Measurements from ENCODE around the gene CD200. TPM values are rescaled to one million over a fixed set of nuclear protein-coding genes. Genes with fewer than 3 reads are reported as not detected.

CD200 gene
- total RNA-seq, 2 donors from 2014 or later = 2.0 to 2.6 TPM

GRCh38 chr3:112382543-112383160, 49.7 kb downstream of the CD200 start:
- H3K36me3 ChIP-seq (replicated peaks in 1 of 2; ENCODE audit: insufficient read depth in 1 of 2, low read depth in 2 of 2) = no peaks in the 10 kb centered on the region
- no peak overlapping the region for H3K4me3 ChIP-seq
- no peak for TF ChIP-seq POLR2A (IDR thresholded peaks at IDR 0.05)
- no peak for TF ChIP-seq CTCF (IDR thresholded peaks at IDR 0.05)
- WGBS, 2 donors = 62 to 69% methylated on average over 7 of the region's 7 CpGs
- H3K27me3 ChIP-seq = no peaks in the 10 kb centered on the region
- DNase-seq (no peak), ATAC-seq (no peak)
- no peaks in the 10 kb centered on the region for H3K4me1 ChIP-seq
- H3K27ac ChIP-seq = no peak overlapping the region
- no peaks in the 10 kb centered on the region for H3K9me3 ChIP-seq
- intact Hi-C loops (cut with DNase I) = no loop called here

GRCh38 chr3:112384769-112385168, 51.8 kb downstream of the CD200 start:
- H3K27ac ChIP-seq = no peak overlapping the region
- H3K36me3 ChIP-seq (replicated peaks in 1 of 2; ENCODE audit: insufficient read depth in 1 of 2, low read depth in 2 of 2) = no peaks in the 10 kb centered on the region
- intact Hi-C loops (cut with DNase I) = no loop called here
- H3K4me1 ChIP-seq = no peaks in the 10 kb centered on the region
- no peak for TF ChIP-seq POLR2A (IDR thresholded peaks at IDR 0.05)
- no peak for TF ChIP-seq CTCF (IDR thresholded peaks at IDR 0.05)
- ATAC-seq (no peak), DNase-seq (no peak)
- no peaks in the 10 kb centered on the region for H3K27me3 ChIP-seq
- no peak overlapping the region for H3K4me3 ChIP-seq
- H3K9me3 ChIP-seq = no peaks in the 10 kb centered on the region

GRCh38 chr3:112388972-112389371, 56.0 kb downstream of the CD200 start:
- TF ChIP-seq CTCF (IDR thresholded peaks at IDR 0.05) = no peak
- no peak for TF ChIP-seq POLR2A (IDR thresholded peaks at IDR 0.05)
- no peaks in the 10 kb centered on the region for H3K9me3 ChIP-seq
- no peaks in the 10 kb centered on the region for H3K36me3 ChIP-seq (replicated peaks in 1 of 2; ENCODE audit: insufficient read depth in 1 of 2, low read depth in 2 of 2)
- intact Hi-C loops (cut with DNase I) = no loop called here
- H3K27ac ChIP-seq = no peak overlapping the region
- no peaks in the 10 kb centered on the region for H3K4me1 ChIP-seq
- ATAC-seq = no peak
- H3K4me3 ChIP-seq = no peak overlapping the region
- H3K27me3 ChIP-seq = no peaks in the 10 kb centered on the region
- no peak for DNase-seq

- TF ChIP-seq POLR2A (IDR thresholded peaks at IDR 0.05) (no peak), CTCF (IDR thresholded peaks at IDR 0.05) (no peak)
- no peak overlapping the region for H3K4me3 ChIP-seq
- H3K36me3 ChIP-seq (replicated peaks in 1 of 2; ENCODE audit: insufficient read depth in 1 of 2, low read depth in 2 of 2) = no peaks in the 10 kb centered on the region
- H3K4me1 ChIP-seq = no peaks in the 10 kb centered on the region
- no peak for DNase-seq
- H3K27me3 ChIP-seq = no peaks in the 10 kb centered on the region
- H3K9me3 ChIP-seq = no peaks in the 10 kb centered on the region
- H3K27ac ChIP-seq = no peak overlapping the region
- no peak for ATAC-seq
- intact Hi-C loops (cut with DNase I) = no loop called here
These were observed 57.0 kb downstream of the CD200 start for GRCh38 chr3:112389961-112390360.

Data from body of pancreas (tissue), 4 donors.